Epithelial cell of proximal tubule (primary cell): ENCODE results near the gene FAM241B. TPM values are rescaled to one million over a fixed set of nuclear protein-coding genes. Genes with fewer than 3 reads are reported as not detected.

Source experiments
- DNase-seq: peaks from one replicate; pipeline ENCODE4 v3.0.0-alpha.2; 2011; ENCODE audit warnings: low read depth
- H3K4me3 ChIP-seq: 2 replicates; pipeline ENCODE4 v1.5.1; 2011; ENCODE audit warnings: low read depth, mild to moderate bottlenecking, low read length
- total RNA-seq: library from RNA; depleted of rRNA; stranded (reverse); fragments of >200 nt; gene quantifications from 2 replicates; pipeline ENCODE4 v1.2.3, GENCODE V29; 2015
- TF ChIP-seq, protein P1 (sequence below): conservative IDR thresholded peaks from 2 replicates; pipeline ENCODE4 v1.5.1; 2012; ENCODE audit warnings: low read depth, mild to moderate bottlenecking, low read length

FAM241B gene
- total RNA-seq, 1 donor from 2014 or later: 4.2 TPM

GRCh38 chr10:69659241-69660038, 29.4 kb downstream of the FAM241B start:
- H3K4me3 ChIP-seq: no peak overlapping the region
- TF ChIP-seq, protein P1, sequence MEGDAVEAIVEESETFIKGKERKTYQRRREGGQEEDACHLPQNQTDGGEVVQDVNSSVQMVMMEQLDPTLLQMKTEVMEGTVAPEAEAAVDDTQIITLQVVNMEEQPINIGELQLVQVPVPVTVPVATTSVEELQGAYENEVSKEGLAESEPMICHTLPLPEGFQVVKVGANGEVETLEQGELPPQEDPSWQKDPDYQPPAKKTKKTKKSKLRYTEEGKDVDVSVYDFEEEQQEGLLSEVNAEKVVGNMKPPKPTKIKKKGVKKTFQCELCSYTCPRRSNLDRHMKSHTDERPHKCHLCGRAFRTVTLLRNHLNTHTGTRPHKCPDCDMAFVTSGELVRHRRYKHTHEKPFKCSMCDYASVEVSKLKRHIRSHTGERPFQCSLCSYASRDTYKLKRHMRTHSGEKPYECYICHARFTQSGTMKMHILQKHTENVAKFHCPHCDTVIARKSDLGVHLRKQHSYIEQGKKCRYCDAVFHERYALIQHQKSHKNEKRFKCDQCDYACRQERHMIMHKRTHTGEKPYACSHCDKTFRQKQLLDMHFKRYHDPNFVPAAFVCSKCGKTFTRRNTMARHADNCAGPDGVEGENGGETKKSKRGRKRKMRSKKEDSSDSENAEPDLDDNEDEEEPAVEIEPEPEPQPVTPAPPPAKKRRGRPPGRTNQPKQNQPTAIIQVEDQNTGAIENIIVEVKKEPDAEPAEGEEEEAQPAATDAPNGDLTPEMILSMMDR: no peak
- no peak for DNase-seq

DNA sequence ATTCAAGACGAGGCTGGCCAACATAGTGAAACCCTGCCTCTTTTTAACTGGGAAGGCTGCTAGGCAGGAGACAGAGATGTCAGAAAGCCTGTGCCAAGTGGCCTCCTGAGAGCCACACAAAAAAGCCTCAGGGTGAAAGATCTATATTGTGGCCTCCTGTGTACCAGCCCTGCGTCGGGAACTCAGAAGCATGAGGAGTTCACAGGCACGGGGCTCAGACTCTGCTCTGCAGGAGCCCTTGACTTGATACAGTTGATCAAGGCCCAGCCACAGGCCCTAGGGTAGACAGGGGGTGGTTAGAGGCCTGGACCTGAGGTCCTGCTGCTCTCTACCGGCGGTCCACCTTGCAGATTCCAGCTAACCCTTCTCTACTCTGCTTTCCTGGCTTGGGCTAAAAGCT, 30.2 kb downstream of the FAM241B start:
- TF ChIP-seq, protein P1: no peak
- H3K4me3 ChIP-seq: no peak overlapping the region
- DNase-seq: no peak

GRCh38 chr10:69661414-69662172, 31.5 kb downstream of the FAM241B start:
- TF ChIP-seq, protein P1: no peak
- DNase-seq: no peak
- H3K4me3 ChIP-seq: no peak overlapping the region

DNA sequence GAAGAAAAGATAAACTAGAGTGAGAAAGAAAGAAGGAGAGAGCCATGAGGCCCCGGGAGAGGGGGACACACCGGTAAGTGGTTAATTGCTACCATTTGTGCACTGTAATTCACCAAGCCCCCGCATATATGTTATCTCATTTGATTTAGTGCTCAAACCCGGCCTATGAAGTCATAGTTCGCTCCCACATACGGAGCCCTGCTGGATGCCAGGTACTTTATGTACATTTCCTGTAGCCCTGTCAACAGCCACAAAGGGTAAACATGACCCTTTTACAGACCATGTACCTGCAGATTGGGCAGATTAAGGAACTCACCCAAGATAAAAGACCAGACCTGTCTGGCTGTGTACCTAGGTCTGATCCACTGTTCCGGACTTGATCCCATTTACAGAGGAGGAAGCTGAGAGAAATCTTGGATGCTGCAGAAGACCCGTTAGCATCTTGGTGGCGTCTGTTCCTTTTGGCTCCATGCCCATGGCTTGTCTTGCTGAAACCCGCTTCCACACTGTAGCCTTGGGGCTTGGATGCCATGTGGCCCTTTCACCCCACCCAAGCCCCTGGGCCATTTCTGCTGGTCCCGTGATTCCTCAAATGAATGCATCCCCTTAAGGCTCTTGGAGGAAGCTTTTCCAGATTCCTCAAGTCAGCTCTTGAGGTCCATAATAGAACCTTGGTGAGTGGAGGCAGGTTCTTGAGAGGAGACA, 32.3 kb downstream of the FAM241B start:
- no peak overlapping the region for H3K4me3 ChIP-seq
- no peak for DNase-seq
- TF ChIP-seq, protein P1: no peak

- H3K4me3 ChIP-seq: no peak overlapping the region
- no peak for DNase-seq
- TF ChIP-seq, protein P1: no peak
Measured at GRCh38 chr10:69662901-69663300, 32.9 kb downstream of the FAM241B start.

- TF ChIP-seq, protein P1: no peak
- no peak for DNase-seq
- no peak overlapping the region for H3K4me3 ChIP-seq
Measured at GRCh38 chr10:69663369-69663947, 33.4 kb downstream of the FAM241B start.
